GM12892 (cell line): ENCODE measurements around the gene NR2E1.

Experiments
- POLR2A ChIP-seq: IDR thresholded peaks from 2 replicates; pipeline ENCODE4 v1.6.1; 2011; ENCODE audit warnings: low read depth, low read length, control low read depth
- TAF1 ChIP-seq: IDR thresholded peaks from 2 replicates; pipeline ENCODE4 v1.6.1; 2011; ENCODE audit warnings: low read depth, mild to moderate bottlenecking, control low read depth, low read length, borderline replicate concordance

DNA sequence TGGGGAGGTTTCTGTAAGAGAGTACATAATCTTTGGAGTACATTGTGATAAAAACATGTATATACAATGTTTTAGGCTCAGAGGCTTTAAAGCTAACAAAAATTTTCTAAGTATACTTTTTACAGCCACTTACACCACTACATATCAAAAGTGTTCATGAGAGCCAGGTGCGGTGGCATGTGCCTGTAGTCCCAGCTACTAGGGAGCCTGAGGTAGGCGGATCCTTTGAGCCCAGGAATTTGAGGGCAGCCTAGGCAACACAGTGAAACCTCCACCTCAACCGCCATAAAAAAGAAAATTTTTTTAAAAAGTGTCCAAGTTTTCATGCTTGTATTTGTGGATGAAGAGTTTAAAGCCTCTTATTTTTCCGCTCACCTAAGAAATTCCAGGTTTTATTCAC, 72.5 kb downstream of the NR2E1 start:
- TF ChIP-seq POLR2A (no peak), TAF1 (no peak)
